Measurements from ENCODE around the gene C9orf78. TPM values are rescaled to one million over a fixed set of nuclear protein-coding genes. Genes with fewer than 3 reads are reported as not detected.

The C9orf78 gene
- total RNA-seq, 1 donor from 2014 or later, result 27.7 TPM

DNA sequence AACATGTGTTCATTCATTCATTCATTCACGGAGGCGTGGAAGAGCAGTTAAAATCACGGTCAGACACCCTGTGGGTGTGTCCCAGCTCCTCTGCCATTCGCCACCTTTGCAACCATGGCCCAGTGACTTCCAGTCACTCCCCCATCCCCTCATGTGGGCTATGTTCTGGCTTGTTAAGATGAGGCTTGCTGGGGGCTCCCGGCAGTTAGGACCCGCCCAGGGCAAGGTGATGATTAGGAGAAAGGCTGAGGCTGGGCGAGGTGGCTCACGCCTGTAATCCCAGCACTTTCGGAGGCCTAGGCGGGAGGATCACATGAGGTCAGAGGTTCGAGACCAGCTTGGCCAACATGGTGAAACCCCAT lies 57.3 kb downstream of the C9orf78 start:
- DNase-seq (ENCODE audit: low spot score), result no peak
- no peak for ATAC-seq

Other genes starting within 250 kb of the C9orf78 start
- gene C9orf50, start 214.2 kb downstream of the C9orf78 start, total RNA-seq, result not detected
- 19.9 TPM for gene NTMT1, start 209.1 kb downstream of the C9orf78 start, total RNA-seq
- gene ASB6, start 193.1 kb downstream of the C9orf78 start, total RNA-seq, result 6.6 TPM
- gene PRRX2, start 169.6 kb downstream of the C9orf78 start, total RNA-seq, result not detected
- gene PTGES, start 82.2 kb downstream of the C9orf78 start, total RNA-seq, result not detected
- gene TOR1B, start 32.1 kb downstream of the C9orf78 start, total RNA-seq, result 18.7 TPM
- 17.8 TPM for gene TOR1A, start 11.1 kb downstream of the C9orf78 start, total RNA-seq
- gene USP20, start 183 bp upstream of the C9orf78 start, total RNA-seq, result 16.7 TPM
- gene FNBP1, start 207.9 kb upstream of the C9orf78 start, total RNA-seq, result 12.7 TPM
- 14.1 TPM for gene GPR107, start 218.6 kb upstream of the C9orf78 start, total RNA-seq